ENCODE data around the gene TCF7. TPM values are rescaled to one million over a fixed set of nuclear protein-coding genes. Genes with fewer than 3 reads are reported as not detected.

The TCF7 gene
- total RNA-seq, 1 donor from 2014 or later, result 0.34 TPM

DNA sequence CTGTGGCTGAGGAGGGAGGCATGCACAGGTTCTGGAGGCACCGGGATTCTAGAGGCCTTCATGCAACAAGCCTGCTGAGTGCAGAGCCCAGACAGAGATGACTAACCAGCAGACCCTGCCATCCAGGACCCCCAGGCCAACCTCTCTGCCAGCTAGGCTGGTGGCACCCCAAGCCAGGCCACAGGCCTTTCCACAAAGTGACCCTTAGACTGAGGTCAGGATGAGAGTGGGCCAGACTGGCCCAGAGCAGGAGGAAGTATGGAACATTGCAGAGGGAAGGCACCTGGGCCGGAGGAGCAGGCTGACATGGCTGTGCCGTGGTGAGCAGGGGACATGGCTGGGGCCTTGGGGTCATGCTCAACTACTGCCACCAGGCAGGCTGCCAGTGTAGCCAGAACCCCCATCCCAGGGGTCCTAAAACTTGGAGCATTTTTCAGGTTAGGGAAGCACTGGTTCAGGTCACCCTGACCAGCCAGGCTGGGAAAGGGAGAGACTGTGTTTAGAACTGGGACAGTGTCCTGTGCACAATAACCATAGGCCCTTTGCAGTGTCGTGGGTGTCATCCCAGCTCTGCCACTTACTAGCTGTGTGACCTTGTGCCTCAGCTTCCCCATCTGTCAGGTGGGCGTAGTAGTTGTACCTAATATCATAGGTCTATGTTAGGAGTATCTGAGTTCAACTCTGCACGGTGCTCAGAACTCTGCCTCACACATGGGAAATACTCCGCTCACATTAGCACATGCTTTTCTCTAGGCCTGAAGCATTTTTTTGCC is 17.3 kb downstream of the TCF7 start:
- DNase-seq, result no peak

DNA sequence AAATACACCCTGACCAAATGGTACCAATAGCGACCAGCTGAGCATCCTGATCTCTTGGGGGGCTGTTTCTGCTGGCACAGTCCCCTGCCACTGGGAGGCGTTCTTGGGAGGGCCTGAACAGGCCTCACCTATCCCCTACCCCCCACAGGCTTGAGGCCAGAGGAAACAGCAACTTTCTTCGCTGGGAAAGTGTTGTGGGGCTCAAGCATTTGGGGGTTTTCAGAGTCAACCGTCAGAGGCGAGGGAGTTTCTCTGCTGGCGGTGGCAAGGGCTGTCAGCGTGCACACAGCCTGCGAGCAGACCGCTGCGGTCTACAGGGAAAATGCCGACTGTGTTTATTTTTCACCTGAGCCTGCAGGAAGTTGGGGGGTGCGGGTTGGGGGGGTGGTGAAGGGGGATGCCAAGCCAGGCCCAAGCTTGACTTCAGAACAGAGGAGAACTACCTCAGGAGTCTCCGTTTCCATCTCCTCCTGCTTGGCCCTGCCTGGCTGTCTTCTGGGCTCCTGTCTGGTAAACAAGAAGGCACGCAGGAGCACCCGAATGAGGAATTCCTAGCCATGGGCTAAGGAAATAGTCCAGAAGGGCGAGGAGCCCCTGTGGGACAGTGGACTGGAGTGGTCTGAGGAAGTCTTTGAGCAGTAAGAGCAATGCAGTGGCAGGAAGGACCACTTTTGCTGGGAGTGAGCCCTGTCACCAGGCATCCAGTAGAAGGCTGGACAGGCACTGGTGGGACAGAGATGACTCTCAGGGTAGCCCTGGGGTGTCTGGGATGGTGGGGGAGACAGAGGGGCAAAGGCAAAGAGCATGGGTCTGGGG is 18.1 kb downstream of the TCF7 start:
- DNase-seq, result no peak

DNA sequence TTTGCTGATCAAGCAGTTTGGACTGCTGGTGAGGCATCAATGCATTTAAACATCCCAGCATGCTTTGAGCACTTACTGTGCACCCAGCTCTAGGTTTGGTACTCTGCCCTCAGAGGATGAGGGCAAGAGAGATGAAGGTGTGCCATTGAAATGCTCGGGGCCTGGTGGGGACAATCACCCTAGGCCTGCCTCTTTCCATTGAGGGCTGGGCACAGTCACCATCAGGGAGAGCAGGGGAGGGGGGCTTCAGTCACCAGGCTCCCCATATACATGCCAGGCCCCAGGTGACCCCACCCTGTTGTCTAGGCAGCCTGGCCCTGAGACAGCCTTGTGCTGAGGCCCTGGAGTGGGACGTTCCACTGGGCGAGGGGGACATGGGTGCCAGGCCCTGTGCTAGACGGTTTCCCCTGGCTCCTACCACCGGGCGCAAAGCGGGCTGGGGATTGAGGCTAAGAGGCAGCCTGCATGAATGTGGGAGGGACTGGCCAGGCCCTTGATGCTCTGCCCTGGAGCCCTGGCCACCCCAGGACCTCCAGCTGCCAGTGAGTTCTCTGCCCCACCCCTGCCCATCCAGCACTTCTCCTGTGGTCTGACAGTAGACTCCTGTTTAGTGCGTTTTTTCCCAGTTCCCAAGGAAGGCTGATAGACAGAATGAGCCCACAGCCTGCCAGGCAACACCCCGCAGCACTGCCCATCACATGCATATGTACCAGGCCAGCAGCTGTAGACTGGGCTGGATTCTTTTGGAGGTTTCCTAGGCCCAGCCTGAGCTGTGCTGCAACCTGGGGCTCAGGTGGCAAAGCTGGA is 18.9 kb downstream of the TCF7 start:
- no peak for DNase-seq

DNA sequence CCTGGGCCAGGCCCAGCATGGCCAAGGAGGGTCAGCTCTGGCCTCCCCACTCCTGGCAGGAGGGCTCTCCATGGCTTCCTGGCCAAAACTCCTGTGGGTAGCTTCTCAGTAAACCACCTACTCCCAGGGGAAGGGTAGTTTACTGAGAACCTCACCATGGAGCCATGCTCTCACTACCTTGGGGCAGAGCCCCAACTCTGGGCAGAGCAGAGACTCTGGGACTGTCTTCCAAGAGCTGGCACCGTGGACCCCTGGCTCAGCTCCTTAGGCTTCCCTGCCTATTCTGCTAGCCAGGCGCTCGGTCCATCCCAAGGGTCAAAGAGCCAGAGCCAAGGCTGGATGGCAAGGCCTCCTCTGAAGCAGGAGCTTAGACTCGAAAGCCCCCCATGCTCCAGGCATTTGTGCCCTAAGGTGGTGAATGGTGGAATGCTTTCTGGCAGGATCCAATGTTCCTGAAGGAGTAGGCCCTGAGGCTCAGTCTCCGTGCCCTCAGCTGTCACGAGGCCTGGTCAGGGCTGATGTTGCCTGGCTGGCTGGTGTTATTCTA is 19.6 kb downstream of the TCF7 start:
- DNase-seq, result no peak

DNA sequence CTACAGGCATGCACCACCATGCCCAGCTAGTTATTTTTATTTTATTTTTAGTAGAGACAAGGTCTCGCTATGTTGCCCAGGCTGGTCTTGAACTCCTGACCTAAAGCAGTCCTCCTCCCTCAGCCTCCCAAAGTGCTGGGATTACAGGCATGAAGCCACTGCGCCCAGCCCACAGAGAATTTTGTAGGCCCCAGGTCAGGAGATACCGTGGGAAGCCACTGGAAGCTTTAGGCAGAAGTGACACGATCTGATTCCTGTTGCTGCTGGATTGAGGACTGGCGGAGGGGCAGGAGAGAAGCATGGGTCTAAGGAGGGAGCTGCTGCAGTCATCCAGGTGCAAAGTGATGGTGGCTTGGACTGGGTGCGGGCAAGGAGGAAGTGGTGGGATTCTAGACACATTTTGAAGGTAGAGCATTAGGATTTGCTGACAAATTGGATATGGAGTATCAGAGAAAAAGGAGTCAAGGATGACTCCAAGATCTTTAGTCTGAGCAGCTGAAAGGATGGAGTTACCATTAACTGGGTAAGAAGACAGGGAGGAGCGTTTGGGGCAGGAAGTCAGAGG is 20.7 kb downstream of the TCF7 start:
- no peak for DNase-seq

DNA sequence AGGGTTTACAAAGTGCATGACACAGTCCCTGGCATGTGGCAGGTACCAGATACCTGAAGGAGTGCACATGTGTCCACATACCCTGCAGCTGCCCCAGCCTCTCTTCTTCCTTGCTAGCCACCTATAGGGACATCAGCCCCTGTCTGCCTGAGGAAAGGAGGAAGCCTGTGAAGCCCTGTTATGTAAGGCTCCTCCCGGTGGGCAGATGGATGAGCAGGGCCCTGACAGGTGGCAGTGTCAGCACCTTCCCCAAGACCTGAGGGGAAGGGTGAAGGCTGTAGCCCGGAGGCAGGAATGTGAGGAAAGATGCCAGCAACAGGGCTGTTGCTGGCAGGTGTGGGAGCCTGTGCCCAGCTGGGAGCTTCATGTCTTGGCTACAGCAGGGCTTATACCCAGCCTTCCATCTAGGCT is 21.7 kb downstream of the TCF7 start:
- no peak for DNase-seq

DNA sequence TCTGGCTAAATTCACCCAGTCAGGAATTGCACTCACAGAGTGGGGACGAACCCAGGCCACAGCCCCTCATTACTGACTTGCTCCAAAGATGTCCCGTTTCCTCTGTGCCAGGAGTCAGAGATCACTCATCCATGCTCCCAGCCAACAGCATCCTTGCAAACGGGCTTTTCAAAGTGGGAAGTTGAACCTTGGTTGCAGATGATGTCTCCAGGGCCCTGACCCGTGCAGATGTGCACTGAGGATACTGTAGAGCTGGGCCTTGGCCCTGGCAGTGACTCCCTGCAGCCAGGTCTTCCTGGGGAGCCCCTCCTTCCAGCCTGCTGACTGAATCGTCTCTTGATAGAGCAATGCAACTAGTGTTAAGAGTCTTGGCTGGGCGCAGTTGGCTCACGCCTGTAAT is 22.3 kb downstream of the TCF7 start:
- DNase-seq, result no peak

DNA sequence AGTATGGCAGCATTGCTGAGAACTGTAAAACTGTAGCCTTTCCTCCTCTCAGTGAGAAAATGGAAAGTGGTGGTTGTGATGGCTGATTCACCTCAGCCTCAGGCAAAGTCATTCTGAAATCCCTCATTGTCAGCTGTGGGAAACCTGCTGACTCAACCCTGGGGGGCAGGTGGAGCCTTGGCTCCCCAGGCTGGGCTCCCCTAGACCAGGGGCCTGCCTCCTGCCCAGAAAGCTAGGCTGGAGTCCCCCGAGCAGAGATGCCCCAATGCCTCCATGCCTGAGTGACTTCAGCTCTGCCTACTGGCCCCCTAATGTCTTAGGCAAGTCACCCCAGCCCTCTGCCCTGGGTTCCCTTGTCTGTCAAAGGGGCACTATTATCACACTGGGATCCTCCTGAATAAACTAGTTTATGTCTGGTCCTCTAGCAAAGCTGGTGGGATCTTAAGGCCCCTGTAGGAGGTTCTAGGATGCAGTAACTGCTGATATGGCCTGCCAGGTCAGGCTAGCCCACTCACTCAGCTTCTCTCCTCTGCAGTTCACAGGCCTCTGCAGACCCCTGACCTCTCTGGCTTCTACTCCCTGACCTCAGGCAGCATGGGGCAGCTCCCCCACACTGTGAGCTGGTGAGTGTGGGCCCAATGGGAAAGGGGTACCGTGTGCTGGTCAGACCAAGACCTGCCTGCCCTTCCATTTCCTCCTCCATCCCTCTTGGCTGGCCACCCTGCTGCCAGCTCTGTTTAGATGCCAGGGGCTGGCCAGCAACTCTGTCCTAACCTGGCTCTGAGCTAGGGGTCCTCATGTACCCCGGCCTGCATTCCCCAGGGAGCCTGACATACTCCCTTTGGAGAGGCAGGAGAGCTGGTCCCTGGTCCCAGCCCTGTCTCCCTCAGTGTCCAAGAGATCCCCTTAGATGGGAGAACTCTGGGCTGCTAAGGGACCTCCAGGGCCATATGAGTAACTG is 24.2 kb downstream of the TCF7 start:
- DNase-seq, result no peak

DNA sequence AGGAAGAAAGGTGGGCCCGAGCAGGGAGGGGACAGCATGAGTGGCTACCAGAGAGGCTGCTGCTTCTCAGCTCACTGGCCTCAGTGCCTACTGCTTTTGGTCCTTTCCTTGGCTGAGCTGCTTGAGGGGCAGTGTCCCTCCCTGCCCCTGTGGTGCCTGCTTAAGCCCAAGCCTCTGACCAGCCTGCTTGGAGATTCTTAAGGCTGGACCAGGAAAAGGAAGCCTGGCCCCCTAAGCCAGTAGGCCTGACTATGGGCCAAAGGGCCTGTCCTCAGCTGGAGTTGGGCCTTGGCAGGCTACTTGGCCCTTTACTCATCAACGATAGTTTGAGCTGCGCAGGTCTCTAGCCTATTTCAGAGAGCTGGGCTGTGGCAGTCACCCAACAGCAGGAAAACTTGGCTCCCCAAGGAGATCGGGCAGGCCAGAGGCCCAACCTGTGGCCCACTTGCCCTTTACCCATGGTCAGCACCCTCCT is 24.9 kb downstream of the TCF7 start:
- DNase-seq, result no peak

DNA sequence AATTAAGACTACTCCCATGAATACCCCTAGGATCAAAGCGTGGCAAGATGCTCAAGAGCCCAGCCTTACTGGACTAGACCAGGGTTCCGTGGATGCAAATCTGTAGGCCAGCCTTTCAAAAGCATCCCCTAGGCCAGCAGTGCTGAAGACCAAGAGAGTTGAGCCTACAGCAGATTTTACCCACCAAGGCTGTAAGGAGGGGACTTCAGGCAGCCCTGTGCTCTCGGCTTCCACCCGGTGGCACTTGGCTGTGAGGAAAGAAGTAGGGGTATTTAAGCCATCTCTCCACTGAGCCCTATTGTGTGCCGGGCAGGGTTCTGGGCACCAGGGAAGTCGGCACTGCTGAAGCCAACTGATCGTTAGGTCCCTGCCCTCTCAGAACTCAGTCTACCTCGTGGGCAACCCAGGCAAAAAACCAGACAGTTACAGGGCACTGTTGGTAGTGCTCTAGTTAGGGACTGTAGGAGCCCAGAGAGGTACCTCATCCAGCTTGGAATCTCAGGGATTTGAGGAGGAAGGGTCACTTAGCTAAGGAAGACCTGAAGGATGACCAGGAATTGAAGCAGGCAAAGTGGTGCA is 25.5 kb downstream of the TCF7 start:
- no peak for DNase-seq

DNA sequence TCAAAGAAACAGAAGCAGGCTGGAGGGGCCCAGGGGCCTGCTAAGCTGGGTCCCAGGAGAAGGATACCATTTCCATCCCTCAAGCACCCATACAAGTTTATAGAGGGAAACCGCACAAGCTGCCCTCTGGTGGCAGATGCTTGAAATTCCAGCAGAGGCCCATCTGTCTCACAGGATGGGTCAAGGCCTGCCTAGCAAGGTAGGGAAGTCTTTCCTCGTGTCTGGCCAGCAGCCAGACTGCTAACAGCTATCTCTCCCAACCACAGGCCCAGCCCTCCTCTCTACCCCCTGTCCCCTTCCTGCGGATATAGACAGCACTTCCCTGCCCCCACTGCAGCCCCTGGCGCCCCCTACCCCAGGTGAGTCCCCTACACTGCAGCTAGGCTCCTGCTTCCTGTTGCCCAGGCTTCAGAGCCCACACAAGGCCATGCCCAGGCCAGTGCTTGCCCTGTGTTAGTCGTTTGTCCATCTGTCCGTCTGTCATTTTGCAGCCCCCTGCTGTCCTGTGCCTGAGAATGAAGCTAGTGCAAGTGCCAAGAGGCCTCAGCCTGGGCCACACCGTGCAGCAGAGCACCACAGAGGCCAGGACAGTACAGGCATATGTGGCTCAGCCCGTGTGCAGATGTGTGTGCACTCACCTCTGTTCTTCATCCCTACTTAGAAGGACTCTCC is 26.2 kb downstream of the TCF7 start:
- peak; percentile 82 for DNase-seq

DNA sequence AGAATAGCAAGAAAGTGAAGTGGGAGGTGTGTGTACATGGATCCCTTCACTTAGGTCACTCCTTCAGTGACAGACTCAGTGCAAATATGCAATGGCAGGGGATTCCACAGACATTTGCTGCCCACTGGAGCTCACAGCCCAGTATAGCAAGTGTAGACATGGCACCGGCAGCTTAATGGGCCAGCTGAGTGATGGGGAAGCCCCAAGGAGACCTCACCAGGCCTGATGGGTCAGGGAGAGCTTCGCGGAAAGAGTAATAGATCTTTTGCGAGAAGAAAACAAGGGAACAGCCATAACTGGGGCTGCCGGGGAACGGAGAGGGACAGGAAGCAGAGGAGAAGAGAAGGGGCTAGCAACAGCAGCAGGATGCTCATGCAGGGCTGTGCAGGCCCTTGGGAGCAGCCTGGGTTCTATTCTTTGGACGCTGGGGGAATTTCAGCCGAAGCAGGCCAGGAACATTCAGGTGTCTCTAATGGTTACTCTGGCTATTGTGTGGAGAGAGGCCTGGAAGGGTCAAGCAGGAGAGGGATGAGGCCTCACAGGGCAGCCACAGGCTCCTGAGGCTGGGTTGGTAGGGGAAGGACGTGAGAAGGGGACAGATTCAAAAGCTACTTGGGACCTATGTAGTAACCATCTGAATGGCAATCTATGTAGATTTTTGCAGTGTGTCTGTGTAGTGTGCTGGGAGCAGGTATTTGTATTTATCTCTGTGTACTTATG is 27.0 kb downstream of the TCF7 start:
- peak; percentile 35 for DNase-seq

DNA sequence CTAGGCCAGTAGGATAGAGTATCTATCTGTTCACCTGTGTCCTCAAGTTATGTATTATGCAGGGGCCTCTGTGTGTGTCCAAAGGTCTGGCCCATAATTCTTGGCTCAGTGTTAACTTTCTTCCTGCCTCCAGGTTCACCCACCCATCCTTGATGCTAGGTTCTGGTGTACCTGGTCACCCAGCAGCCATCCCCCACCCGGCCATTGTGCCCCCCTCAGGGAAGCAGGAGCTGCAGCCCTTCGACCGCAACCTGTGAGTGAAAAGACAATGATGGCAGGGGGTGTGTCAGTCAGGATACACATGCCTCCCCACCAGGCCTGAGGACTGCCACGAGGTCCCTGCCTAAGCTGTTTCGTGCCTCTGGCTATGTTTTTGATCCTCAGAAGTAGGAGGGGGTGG is 27.6 kb downstream of the TCF7 start:
- no peak for DNase-seq

DNA sequence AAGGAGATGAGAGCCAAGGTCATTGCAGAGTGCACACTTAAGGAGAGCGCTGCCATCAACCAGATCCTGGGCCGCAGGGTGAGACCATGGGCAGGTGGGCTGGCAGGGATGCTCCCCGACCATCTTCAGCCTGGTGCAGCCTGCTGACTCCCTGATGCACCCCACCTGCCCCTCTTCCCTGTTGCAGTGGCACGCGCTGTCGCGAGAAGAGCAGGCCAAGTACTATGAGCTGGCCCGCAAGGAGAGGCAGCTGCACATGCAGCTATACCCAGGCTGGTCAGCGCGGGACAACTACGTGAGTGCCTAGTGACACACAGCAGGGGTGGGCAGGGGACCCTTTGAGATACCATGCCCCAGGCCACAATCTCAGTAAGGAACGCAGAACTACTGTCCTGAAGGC is 28.3 kb downstream of the TCF7 start:
- no peak for DNase-seq

DNA sequence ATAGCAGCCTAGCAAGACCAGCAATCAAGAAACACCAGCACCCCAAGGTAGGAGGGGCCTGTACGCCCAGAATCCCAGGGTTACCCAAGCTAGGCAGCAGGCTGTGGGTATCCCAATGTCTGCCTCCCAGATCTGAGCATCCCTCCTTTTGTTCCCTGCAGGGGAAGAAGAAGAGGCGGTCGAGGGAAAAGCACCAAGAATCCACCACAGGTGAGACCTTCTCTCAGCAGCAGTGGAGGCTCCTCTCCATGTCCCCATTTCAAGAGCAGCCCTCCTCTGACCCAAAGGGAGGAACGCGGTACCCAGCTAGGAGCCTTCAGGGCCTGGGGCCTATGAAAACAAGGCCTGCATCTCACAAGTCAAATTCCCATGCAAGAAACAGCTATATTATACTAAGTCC is 28.9 kb downstream of the TCF7 start:
- no peak for DNase-seq

DNA sequence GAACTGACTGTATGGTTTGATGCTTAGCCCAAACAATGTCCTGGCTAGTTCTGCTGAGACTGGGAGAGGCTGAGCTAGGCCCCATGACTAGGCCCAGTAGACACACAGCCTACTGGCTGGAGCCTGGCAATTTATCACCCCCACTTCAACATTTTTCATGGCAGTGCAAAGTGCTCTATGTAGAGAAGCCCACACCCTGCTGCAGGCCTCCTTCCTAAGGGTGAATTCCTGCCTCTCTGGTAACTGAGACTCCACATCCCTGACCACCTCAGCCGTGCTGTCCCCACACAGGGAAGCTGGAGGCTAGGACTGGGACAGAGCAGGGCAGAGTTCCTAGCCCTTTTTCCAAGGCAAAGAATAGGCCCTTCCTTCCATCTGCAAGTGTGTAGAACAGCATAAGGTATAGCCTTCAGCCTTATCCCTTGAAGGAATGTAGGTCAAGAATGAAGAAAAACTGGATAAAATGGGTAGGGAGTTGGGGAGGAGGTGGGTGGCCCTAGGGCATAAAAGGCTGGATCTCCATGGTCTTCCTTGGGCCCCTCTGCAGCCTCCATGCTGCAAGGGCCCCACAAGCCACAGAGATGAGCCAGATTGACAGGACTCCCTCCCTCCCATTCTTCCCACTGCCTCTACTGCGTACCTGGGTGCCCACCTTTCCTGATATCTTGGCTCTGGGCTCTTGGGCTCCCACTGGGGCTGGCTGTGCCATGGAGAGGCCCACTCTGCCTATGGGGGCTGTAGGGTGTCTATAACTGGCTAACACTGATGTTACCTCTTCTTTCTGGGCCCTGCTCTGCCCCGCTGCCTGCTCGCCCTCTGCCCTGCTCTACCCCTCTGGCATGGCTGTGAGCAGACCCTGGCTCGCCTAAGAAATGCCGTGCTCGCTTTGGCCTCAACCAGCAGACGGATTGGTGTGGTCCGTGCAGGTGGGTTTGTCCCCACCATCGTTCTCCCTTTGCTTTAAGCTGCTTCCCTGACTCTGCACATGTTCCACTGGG is 29.8 kb downstream of the TCF7 start:
- DNase-seq, result no peak

DNA sequence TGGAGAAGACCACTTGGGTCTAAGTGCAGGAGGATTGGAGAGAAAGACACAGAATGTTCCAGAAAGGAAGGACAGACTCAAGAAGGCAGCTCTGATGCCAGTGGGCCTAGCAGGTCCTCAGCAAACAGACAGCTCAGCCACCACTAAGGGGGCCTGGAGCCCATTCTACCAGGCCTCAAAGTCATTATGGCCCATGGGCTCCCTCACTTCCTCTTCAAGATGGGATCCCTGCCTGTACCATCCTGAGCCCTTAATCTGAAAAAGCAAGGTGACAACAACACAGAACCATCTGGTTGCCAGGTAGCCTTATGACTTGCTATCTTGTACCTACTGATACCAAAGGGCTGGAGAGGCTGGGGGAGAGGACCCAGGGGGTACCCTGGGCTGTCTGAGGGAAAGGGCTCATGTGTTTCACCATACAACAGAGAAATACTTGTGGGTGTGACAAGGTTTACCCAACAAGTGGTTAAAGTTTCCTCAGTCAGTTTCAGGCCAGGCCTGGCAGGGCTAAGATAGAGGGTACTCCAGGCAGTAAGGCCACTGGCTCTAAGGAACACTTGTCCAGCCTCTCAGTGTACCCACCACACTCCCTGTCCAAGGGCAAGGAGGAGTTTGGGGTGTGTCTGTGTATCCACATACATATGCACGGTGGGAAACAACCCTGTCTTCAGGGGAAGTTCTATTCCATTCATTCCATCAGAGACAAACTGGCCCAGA is 30.7 kb downstream of the TCF7 start:
- DNase-seq, result no peak

Data from dermis blood vessel endothelial cell (primary cell).